NCI-H510A treated with DMSO at 0.1 percent for 48 hours (cell line): Measurements from ENCODE around the gene HEXD.
A peak's percentile ranks its signal among the peaks of the same experiment; 100 is the strongest.
"Not testable (repeated sequence)": the region's sequence is repeated elsewhere in the genome, so short reads cannot be mapped to it uniquely, and the experiment has no call there.

Experiments used
- DNase-seq: peaks from one replicate; lab custom pipeline; 2025; lab: John Stamatoyannopoulos, UW

The HEXD gene

GRCh38 chr17:82418001-82418986 is at the start of gene HEXD, which contains the start of gene OGFOD3:
Gene HEXD, plus strand, starts transcription at chr17:82418347. Its CDS starts 1,453 bp downstream, at chr17:82419800.
Gene OGFOD3, minus strand, starts transcription at chr17:82418586. Its CDS starts 101 bp downstream, at chr17:82418485.
- peak; percentile 82 for DNase-seq

GRCh38 chr17:82369211-82369610 is 48.9 kb upstream of the HEXD start:
- no peak for DNase-seq

- no peak for DNase-seq
These were observed 47.4 kb upstream of the HEXD start for GRCh38 chr17:82370471-82371332.

GRCh38 chr17:82371333-82372248 is 46.6 kb upstream of the HEXD start, which contains the start of gene UTS2R:
Gene UTS2R, plus strand, starts transcription at chr17:82371765. Its CDS starts 2,560 bp downstream, at chr17:82374325.
- no peak for DNase-seq

- no peak for DNase-seq
These were observed 45.7 kb upstream of the HEXD start for GRCh38 chr17:82372249-82373071.

GRCh38 chr17:82373072-82373452 is 45.1 kb upstream of the HEXD start:
- not testable (repeated sequence) for DNase-seq

- no peak for DNase-seq
These were observed 44.2 kb upstream of the HEXD start for GRCh38 chr17:82373731-82374625.

- DNase-seq: peak; percentile 55
These were observed 43.4 kb upstream of the HEXD start for GRCh38 chr17:82374626-82375331.

- no peak for DNase-seq
These were observed 42.6 kb upstream of the HEXD start for GRCh38 chr17:82375359-82376041.

- DNase-seq: no peak
These were observed 42.0 kb upstream of the HEXD start for GRCh38 chr17:82376042-82376730.

GRCh38 chr17:82377294-82377693 is 40.9 kb upstream of the HEXD start:
- not testable (repeated sequence) for DNase-seq

GRCh38 chr17:82377924-82378740 is 40.0 kb upstream of the HEXD start:
- no peak for DNase-seq

GRCh38 chr17:82378741-82379021 is 39.5 kb upstream of the HEXD start:
- DNase-seq: no peak

GRCh38 chr17:82380860-82381702 is 37.1 kb upstream of the HEXD start:
- DNase-seq: peak; percentile 43

- not testable (repeated sequence) for DNase-seq
These were observed 36.5 kb upstream of the HEXD start for GRCh38 chr17:82381703-82382009.
